ENCODE data around the gene SBK1.

- TF ChIP-seq CTCF (conservative IDR thresholded peaks at IDR 0.05; ENCODE audit: low read depth, low read length): no peak
- no peak for TF ChIP-seq MXI1 (IDR thresholded peaks at IDR 0.05; ENCODE audit: borderline replicate concordance, low read depth, low read length)
- TF ChIP-seq POLR2A (IDR thresholded peaks at IDR 0.05; ENCODE audit: low read depth, low read length): no peak
- no peak for TF ChIP-seq RCOR1 (IDR thresholded peaks at IDR 0.05; ENCODE audit: insufficient replicate concordance, low read length)
- no peak for TF ChIP-seq CEBPB (IDR thresholded peaks at IDR 0.05; ENCODE audit: low read depth, low read length)
- no peak for TF ChIP-seq SMC3 (IDR thresholded peaks at IDR 0.05; ENCODE audit: low read depth, low read length)
- no peak for TF ChIP-seq CHD1 (IDR thresholded peaks at IDR 0.05; ENCODE audit: low read depth, low read length)
- TF ChIP-seq, protein P1, sequence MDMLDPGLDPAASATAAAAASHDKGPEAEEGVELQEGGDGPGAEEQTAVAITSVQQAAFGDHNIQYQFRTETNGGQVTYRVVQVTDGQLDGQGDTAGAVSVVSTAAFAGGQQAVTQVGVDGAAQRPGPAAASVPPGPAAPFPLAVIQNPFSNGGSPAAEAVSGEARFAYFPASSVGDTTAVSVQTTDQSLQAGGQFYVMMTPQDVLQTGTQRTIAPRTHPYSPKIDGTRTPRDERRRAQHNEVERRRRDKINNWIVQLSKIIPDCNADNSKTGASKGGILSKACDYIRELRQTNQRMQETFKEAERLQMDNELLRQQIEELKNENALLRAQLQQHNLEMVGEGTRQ (IDR thresholded peaks at IDR 0.05; ENCODE audit: low read depth, low read length): no peak
- TF ChIP-seq MAZ (IDR thresholded peaks at IDR 0.05; ENCODE audit: borderline replicate concordance, low read depth, low read length): no peak
- TF ChIP-seq NFE2L2 (IDR thresholded peaks at IDR 0.05; ENCODE audit: low read depth, low read length): no peak
- TF ChIP-seq RAD21 (IDR thresholded peaks at IDR 0.05; ENCODE audit: low read length): no peak
- TF ChIP-seq FOS (IDR thresholded peaks at IDR 0.05; ENCODE audit: low read depth, low read length): no peak
- no peak for TF ChIP-seq RFX5 (IDR thresholded peaks at IDR 0.05; ENCODE audit: low read depth, low read length)
Observed at GRCh38 chr16:28259781-28260150, 32.6 kb upstream of the SBK1 start.

Data from IMR-90 (cell line).